ENCODE measurements around the gene SRPK2.
"Not testable (repeated sequence)": the region's sequence is repeated elsewhere in the genome, so short reads cannot be mapped to it uniquely, and the experiment has no call there.

The SRPK2 gene

GRCh38 chr7:105388356-105389087, at the start of gene SRPK2:
Gene SRPK2 (minus strand): TSS chr7:105388921.
- DNase-seq (ENCODE audit: low read depth) = peak; percentile 70

- no peak for DNase-seq (ENCODE audit: low read depth)
Observed at GRCh38 chr7:105438254-105438653, 49.5 kb upstream of the SRPK2 start.

- not testable (repeated sequence) for DNase-seq (ENCODE audit: low read depth)
Observed at GRCh38 chr7:105437356-105437755, 48.6 kb upstream of the SRPK2 start.

- peak; percentile 4 for DNase-seq (ENCODE audit: low read depth)
Observed at GRCh38 chr7:105429746-105430612, 41.3 kb upstream of the SRPK2 start.

GRCh38 chr7:105426606-105427146, 38.0 kb upstream of the SRPK2 start:
- DNase-seq (ENCODE audit: low read depth) = no peak

- DNase-seq (ENCODE audit: low read depth) = no peak
Observed at GRCh38 chr7:105423987-105424386, 35.3 kb upstream of the SRPK2 start.

- DNase-seq (ENCODE audit: low read depth) = no peak
Observed at GRCh38 chr7:105413887-105414437, 25.2 kb upstream of the SRPK2 start.

- DNase-seq (ENCODE audit: low read depth) = not testable (repeated sequence)
Observed at GRCh38 chr7:105410774-105411173, 22.1 kb upstream of the SRPK2 start.

- DNase-seq (ENCODE audit: low read depth) = not testable (repeated sequence)
Observed at GRCh38 chr7:105409775-105410174, 21.1 kb upstream of the SRPK2 start.

- no peak for DNase-seq (ENCODE audit: low read depth)
Observed at GRCh38 chr7:105408791-105409410, 20.2 kb upstream of the SRPK2 start.

GRCh38 chr7:105403128-105403527, 14.4 kb upstream of the SRPK2 start:
- DNase-seq (ENCODE audit: low read depth) = no peak

- DNase-seq (ENCODE audit: low read depth) = no peak
Observed at GRCh38 chr7:105402221-105403095, 13.7 kb upstream of the SRPK2 start.

- no peak for DNase-seq (ENCODE audit: low read depth)
Observed at GRCh38 chr7:105399043-105399725, 10.5 kb upstream of the SRPK2 start.

- no peak for DNase-seq (ENCODE audit: low read depth)
Observed at GRCh38 chr7:105396566-105396965, 7.8 kb upstream of the SRPK2 start.

GRCh38 chr7:105391429-105391828, 2.7 kb upstream of the SRPK2 start:
- no peak for DNase-seq (ENCODE audit: low read depth)

- no peak for DNase-seq (ENCODE audit: low read depth)
Observed at GRCh38 chr7:105389889-105390288, 1.2 kb upstream of the SRPK2 start.

GRCh38 chr7:105389088-105389650, 448 bp upstream of the SRPK2 start:
- DNase-seq (ENCODE audit: low read depth) = peak; percentile 6

GRCh38 chr7:105387508-105388355, 989 bp downstream of the SRPK2 start:
- peak; percentile 38 for DNase-seq (ENCODE audit: low read depth)

- no peak for DNase-seq (ENCODE audit: low read depth)
Observed at GRCh38 chr7:105377903-105378302, 10.8 kb downstream of the SRPK2 start.
